HepG2 (cell line): Measurements from ENCODE around the gene CCDC88B. TPM values are rescaled to one million over a fixed set of nuclear protein-coding genes. Genes with fewer than 3 reads are reported as not detected.

Source experiments
- CBX2 ChIP-seq, 2 experiments: fragments of 200-600 bp in 1 of 2; sonication (generic); formaldehyde crosslinking in 1 of 2; IDR thresholded peaks; 2 replicates each; pipeline versions ENCODE4 v1.7.0 to v1.8.1; 2018 to 2022; ENCODE audit warnings: low read depth in 2 of 2, low read length in 1 of 2, mild to moderate bottlenecking in 1 of 2, missing genetic modification reagents in 1 of 2
- ETV5 ChIP-seq: IDR thresholded peaks from 2 replicates; pipeline ENCODE4 v1.6.1; 2018; ENCODE audit warnings: missing biosample characterization, missing genetic modification reagents, inconsistent platforms, borderline replicate concordance
- ZBTB3 ChIP-seq: sonication (generic); formaldehyde crosslinking; IDR thresholded peaks from 2 replicates; pipeline ENCODE4 v1.4.0; 2020; ENCODE audit warnings: low read depth, mild to moderate bottlenecking, moderate library complexity, missing genetic modification reagents, borderline replicate concordance
- ZFYVE20 ChIP-seq: sonication (generic); formaldehyde crosslinking; IDR thresholded peaks from 2 replicates; pipeline ENCODE4 v1.8.0; 2023; ENCODE audit warnings: low read depth, mild to moderate bottlenecking, moderate library complexity, missing genetic modification reagents, borderline replicate concordance
- ZNF224 ChIP-seq: sonication (generic); formaldehyde crosslinking; IDR thresholded peaks from 2 replicates; pipeline ENCODE4 v1.5.0; 2020; ENCODE audit warnings: mild to moderate bottlenecking, missing genetic modification reagents
- polyA plus RNA-seq, 8 experiments: library from polyadenylated mRNA; depleted of rRNA in 3 of 8; stranded (reverse) in 7 of 8; unstranded in 1 of 8; fragments of >200 nt; fragmentation: Illumina TruSeq in 4 of 8; extraction: Trizol in 4 of 8; gene quantifications; 2 replicates each; pipeline versions ENCODE4 v1.2.1 to v1.2.3, GENCODE V29; 2011 to 2016; ENCODE audit warnings: low read depth in 4 of 8, missing spikeins in 1 of 8, mixed read lengths in 1 of 8; ENCODE audit not compliant: insufficient read depth in 1 of 8
- total RNA-seq, 5 experiments: library from RNA; depleted of rRNA; stranded (reverse); fragments of >200 nt; fragmentation: Illumina TruSeq; extraction: Trizol; gene quantifications; 2 replicates each; pipeline ENCODE4 v1.2.3, GENCODE V29; 2016; ENCODE audit warnings: low read depth in 1 of 5
- TF ChIP-seq, protein P1 (sequence below): sonication (generic); formaldehyde crosslinking; IDR thresholded peaks from 2 replicates; pipeline ENCODE4 v1.4.0; 2020; ENCODE audit warnings: missing genetic modification reagents
- TF ChIP-seq, protein P2 (sequence below): sonication (generic); formaldehyde crosslinking; IDR thresholded peaks from 2 replicates; pipeline ENCODE4 v1.5.1; 2020; ENCODE audit warnings: missing genetic modification reagents, mild to moderate bottlenecking, borderline replicate concordance
- TF ChIP-seq, protein P3 (sequence below): sonication (generic); formaldehyde crosslinking; IDR thresholded peaks from 2 replicates; pipeline ENCODE4 v1.4.0; 2020; ENCODE audit warnings: missing genetic modification reagents
- TF ChIP-seq, protein P4 (sequence below): fragments of 450-650 bp; IDR thresholded peaks from 2 replicates; pipeline ENCODE4 v1.6.1; 2017; ENCODE audit warnings: mild to moderate bottlenecking
- TF ChIP-seq, protein P5 (sequence below): sonication (generic); formaldehyde crosslinking; IDR thresholded peaks from 2 replicates; pipeline ENCODE4 v1.5.0; 2020; ENCODE audit warnings: missing genetic modification reagents

The CCDC88B gene
- total and polyA plus RNA-seq, 2 of the 13 experiments (the other 11 are each of a cell fraction or from before 2014, with no cell fraction given) = 3.6 to 4.8 TPM

DNA sequence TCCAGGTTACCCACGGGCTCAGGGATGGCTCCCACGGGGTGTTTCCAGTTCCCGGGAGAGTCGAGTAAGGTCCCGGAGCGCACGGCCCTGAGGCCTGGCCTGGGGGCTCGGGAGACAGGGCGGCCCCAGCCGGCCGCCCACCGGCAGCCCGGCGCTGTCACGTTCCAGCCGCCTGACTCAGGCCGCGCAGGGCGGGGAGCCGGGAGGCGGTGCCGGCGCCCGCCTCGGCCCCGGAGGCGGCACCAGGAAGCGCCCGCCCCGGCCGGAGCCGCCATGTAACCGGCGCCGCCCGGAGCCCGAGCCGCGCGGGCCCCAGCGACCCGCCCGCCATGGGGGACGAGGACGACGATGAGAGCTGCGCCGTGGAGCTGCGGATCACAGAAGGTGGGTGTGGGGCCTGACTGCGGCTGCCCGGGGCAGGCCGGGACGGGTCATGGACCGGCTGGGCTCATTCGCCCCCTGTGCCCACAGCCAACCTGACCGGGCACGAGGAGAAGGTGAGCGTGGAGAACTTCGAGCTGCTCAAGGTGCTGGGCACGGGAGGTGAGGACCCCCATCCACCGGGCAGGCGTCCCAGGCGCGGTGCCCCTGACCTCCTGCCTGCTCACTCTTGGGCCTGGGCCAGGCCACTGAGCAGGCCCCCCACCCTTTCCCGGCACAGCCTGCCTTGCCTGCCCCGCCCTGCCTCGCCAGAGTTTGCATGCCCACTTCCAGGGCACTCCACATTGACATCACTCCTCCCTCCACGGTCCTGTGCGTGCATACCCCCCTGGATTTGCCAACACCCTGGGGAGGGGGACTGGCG, 19.1 kb downstream of the CCDC88B start, which contains the start of gene RPS6KA4 (continued):
- no peak for TF ChIP-seq CBX2 (IDR thresholded peaks at IDR 0.05; ENCODE audit: low read depth, low read length)
- no peak for TF ChIP-seq CBX2 (CRISPR knock-in tag; IDR thresholded peaks at IDR 0.05; ENCODE audit: low read depth)
- TF ChIP-seq, protein P1, sequence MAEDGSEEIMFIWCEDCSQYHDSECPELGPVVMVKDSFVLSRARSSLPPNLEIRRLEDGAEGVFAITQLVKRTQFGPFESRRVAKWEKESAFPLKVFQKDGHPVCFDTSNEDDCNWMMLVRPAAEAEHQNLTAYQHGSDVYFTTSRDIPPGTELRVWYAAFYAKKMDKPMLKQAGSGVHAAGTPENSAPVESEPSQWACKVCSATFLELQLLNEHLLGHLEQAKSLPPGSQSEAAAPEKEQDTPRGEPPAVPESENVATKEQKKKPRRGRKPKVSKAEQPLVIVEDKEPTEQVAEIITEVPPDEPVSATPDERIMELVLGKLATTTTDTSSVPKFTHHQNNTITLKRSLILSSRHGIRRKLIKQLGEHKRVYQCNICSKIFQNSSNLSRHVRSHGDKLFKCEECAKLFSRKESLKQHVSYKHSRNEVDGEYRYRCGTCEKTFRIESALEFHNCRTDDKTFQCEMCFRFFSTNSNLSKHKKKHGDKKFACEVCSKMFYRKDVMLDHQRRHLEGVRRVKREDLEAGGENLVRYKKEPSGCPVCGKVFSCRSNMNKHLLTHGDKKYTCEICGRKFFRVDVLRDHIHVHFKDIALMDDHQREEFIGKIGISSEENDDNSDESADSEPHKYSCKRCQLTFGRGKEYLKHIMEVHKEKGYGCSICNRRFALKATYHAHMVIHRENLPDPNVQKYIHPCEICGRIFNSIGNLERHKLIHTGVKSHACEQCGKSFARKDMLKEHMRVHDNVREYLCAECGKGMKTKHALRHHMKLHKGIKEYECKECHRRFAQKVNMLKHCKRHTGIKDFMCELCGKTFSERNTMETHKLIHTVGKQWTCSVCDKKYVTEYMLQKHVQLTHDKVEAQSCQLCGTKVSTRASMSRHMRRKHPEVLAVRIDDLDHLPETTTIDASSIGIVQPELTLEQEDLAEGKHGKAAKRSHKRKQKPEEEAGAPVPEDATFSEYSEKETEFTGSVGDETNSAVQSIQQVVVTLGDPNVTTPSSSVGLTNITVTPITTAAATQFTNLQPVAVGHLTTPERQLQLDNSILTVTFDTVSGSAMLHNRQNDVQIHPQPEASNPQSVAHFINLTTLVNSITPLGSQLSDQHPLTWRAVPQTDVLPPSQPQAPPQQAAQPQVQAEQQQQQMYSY (CRISPR knock-in tag) = no peak
- TF ChIP-seq, protein P2, sequence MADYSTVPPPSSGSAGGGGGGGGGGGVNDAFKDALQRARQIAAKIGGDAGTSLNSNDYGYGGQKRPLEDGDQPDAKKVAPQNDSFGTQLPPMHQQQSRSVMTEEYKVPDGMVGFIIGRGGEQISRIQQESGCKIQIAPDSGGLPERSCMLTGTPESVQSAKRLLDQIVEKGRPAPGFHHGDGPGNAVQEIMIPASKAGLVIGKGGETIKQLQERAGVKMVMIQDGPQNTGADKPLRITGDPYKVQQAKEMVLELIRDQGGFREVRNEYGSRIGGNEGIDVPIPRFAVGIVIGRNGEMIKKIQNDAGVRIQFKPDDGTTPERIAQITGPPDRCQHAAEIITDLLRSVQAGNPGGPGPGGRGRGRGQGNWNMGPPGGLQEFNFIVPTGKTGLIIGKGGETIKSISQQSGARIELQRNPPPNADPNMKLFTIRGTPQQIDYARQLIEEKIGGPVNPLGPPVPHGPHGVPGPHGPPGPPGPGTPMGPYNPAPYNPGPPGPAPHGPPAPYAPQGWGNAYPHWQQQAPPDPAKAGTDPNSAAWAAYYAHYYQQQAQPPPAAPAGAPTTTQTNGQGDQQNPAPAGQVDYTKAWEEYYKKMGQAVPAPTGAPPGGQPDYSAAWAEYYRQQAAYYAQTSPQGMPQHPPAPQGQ (CRISPR knock-in tag) = no peak
- TF ChIP-seq, protein P3, sequence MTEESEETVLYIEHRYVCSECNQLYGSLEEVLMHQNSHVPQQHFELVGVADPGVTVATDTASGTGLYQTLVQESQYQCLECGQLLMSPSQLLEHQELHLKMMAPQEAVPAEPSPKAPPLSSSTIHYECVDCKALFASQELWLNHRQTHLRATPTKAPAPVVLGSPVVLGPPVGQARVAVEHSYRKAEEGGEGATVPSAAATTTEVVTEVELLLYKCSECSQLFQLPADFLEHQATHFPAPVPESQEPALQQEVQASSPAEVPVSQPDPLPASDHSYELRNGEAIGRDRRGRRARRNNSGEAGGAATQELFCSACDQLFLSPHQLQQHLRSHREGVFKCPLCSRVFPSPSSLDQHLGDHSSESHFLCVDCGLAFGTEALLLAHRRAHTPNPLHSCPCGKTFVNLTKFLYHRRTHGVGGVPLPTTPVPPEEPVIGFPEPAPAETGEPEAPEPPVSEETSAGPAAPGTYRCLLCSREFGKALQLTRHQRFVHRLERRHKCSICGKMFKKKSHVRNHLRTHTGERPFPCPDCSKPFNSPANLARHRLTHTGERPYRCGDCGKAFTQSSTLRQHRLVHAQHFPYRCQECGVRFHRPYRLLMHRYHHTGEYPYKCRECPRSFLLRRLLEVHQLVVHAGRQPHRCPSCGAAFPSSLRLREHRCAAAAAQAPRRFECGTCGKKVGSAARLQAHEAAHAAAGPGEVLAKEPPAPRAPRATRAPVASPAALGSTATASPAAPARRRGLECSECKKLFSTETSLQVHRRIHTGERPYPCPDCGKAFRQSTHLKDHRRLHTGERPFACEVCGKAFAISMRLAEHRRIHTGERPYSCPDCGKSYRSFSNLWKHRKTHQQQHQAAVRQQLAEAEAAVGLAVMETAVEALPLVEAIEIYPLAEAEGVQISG (CRISPR knock-in tag) = peak; percentile 21; the same call in 1 of the 2 replicates
- TF ChIP-seq ETV5 (CRISPR knock-in tag) = 0 out of 2 replicates have a peak, but pooled peaks have one; percentile 2
- no peak for TF ChIP-seq ZNF224 (CRISPR knock-in tag)
- TF ChIP-seq, protein P4, sequence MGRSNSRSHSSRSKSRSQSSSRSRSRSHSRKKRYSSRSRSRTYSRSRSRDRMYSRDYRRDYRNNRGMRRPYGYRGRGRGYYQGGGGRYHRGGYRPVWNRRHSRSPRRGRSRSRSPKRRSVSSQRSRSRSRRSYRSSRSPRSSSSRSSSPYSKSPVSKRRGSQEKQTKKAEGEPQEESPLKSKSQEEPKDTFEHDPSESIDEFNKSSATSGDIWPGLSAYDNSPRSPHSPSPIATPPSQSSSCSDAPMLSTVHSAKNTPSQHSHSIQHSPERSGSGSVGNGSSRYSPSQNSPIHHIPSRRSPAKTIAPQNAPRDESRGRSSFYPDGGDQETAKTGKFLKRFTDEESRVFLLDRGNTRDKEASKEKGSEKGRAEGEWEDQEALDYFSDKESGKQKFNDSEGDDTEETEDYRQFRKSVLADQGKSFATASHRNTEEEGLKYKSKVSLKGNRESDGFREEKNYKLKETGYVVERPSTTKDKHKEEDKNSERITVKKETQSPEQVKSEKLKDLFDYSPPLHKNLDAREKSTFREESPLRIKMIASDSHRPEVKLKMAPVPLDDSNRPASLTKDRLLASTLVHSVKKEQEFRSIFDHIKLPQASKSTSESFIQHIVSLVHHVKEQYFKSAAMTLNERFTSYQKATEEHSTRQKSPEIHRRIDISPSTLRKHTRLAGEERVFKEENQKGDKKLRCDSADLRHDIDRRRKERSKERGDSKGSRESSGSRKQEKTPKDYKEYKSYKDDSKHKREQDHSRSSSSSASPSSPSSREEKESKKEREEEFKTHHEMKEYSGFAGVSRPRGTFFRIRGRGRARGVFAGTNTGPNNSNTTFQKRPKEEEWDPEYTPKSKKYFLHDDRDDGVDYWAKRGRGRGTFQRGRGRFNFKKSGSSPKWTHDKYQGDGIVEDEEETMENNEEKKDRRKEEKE = no peak
- TF ChIP-seq, protein P5, sequence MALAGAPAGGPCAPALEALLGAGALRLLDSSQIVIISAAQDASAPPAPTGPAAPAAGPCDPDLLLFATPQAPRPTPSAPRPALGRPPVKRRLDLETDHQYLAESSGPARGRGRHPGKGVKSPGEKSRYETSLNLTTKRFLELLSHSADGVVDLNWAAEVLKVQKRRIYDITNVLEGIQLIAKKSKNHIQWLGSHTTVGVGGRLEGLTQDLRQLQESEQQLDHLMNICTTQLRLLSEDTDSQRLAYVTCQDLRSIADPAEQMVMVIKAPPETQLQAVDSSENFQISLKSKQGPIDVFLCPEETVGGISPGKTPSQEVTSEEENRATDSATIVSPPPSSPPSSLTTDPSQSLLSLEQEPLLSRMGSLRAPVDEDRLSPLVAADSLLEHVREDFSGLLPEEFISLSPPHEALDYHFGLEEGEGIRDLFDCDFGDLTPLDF = no peak
- no peak for TF ChIP-seq ZBTB3 (CRISPR knock-in tag)
- TF ChIP-seq ZFYVE20 (CRISPR knock-in tag) = no peak
